GM21528 (cell line): ENCODE results near the gene SOCS6.
"Not testable (repeated sequence)": the region's sequence is repeated elsewhere in the genome, so short reads cannot be mapped to it uniquely, and the experiment has no call there.

Source experiments
- ATAC-seq: cut with Tn5 transposase; IDR thresholded peaks from one replicate; pipeline ENCODE4 v1.9.1; 2021; ENCODE audit warnings: mild to moderate bottlenecking, moderate library complexity; ENCODE audit not compliant: unreplicated experiment, low FRiP score

The SOCS6 gene

GRCh38 chr18:70354771-70355170 lies 65.9 kb downstream of the SOCS6 start:
- ATAC-seq, result no peak

DNA sequence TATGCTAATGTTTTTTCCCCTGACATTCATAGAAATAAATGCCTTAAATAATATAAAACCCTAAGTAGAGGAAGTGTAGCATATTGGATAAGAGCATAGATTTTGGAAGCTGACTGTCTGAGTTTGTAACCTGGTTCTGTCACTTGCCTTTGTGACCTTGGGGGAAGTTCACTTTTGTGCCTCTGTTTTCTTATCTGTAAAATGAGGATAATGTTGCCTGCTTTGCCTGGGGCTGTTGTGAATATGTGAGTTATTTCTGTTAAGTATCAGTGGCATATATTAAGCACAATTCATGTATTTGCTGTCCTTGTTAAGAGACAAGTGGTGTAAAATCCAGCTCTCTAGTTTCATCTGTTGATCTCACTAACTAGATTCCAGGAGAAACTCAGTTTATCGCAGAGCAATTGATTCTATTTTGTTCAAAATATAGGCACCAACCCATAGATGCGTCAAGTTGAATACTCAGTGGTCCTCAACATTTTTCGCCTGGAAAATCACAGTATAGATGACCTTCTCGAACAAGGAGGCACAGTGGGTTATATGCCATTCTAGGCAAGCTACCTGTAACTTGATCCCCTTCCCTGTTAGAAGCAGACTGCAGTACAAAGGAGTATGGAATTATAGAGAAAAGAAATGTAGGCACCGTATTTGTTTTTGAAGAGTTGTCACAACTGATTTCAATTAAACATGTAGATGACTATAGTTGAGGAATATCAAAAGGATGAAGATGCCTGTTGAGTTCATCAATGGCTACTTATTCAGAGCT lies 67.0 kb downstream of the SOCS6 start:
- ATAC-seq, result no peak

DNA sequence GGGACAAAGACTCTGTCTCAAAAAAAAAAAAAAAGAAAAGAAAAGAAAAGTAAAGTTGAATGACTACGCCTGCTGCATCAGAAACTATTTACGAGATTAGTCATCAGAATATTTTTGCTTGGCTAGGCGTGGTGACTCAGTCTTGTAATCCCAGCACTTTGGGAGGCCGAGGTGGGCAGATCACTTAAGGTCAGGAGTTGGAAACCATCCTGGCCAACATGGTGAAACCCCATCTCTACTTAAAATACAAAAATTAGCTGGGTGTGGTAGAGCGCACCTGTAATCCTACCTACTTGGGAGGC lies 69.2 kb downstream of the SOCS6 start:
- peak; percentile 55 for ATAC-seq

GRCh38 chr18:70359071-70359470 lies 70.2 kb downstream of the SOCS6 start:
- ATAC-seq, result no peak

DNA sequence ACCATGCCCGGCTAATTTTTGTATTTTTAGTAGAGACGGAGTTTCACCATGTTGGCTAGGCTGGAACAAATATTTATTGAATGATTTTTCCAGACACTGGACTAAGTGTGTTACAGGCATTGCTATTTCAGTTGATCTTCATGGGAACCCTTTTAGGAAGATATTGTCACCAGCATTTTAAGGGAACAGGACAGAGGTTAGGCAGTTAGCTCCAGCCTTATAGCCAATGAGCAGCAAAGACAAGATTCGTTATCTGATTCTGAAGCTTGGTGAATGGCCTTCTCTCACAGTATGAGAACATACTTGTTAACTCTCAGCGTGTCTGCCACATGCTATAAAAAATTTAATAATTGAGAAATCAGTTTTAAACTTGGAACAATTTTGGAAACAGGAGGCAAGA lies 73.4 kb downstream of the SOCS6 start:
- no peak for ATAC-seq

- ATAC-seq, result no peak
Observed at GRCh38 chr18:70363861-70364260, 75.0 kb downstream of the SOCS6 start.

GRCh38 chr18:70365361-70365760 lies 76.5 kb downstream of the SOCS6 start:
- no peak for ATAC-seq

DNA sequence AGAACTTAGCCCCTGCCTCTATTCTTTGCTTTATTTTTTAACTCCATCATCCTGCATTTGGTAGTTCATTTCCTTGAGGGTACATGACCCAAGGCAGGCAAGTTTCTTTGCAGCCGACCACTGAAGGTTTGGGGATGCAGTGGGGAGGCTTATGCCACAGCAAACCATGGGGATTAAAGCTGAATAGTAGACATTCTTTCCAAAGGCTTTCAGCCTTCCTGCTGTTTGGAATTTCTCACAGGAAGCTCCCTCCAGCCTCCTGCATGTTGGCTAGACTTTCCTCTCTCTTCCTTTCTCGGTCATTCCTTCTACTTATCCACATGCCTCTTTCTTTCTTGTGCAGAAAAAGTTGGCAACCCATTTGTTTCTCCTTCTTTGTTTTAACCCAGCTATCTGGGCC lies 77.3 kb downstream of the SOCS6 start:
- ATAC-seq, result no peak

- ATAC-seq, result no peak
Observed at GRCh38 chr18:70366670-70367069, 77.8 kb downstream of the SOCS6 start.

- not testable (repeated sequence) for ATAC-seq
Observed at GRCh38 chr18:70367344-70367743, 78.5 kb downstream of the SOCS6 start.

DNA sequence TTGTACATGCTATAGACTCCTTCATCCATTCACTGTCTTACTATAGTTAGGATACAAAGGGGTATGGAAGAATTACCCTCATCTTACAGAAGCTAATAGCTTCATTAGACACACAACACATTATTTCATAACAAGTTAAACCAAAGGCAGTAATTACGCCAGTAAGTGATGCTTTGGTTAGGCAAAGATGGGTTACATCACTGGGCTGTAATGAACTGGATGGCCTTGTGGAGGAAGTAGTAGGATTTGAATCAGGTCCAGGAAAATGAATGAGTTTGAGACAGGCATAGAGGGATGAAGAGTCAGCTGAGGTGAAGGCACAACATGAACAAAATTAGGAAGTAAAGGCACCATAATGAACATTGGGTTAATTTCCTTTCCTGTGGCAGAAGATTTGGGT lies 80.1 kb downstream of the SOCS6 start:
- no peak for ATAC-seq

- ATAC-seq, result no peak
Observed at GRCh38 chr18:70370762-70371733, 82.2 kb downstream of the SOCS6 start.

DNA sequence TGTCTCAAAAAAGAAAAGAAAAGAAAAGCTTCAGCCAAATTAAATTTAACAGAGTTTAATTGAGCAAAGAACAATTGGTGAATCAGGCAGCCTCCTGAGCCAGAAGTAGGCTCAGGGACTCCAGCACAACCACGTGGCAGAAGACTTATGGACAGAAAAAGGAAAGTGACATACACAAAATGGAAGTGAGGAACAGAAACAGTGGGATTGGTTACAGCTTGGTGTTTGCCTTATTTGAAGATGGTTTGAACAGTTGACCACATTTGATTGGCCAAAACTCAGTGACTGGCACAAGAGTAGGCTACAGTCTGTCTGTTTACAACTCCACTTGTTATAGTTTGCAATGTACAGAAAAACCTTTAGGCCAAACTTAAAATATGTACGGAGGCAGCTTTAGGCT lies 83.1 kb downstream of the SOCS6 start:
- no peak for ATAC-seq

DNA sequence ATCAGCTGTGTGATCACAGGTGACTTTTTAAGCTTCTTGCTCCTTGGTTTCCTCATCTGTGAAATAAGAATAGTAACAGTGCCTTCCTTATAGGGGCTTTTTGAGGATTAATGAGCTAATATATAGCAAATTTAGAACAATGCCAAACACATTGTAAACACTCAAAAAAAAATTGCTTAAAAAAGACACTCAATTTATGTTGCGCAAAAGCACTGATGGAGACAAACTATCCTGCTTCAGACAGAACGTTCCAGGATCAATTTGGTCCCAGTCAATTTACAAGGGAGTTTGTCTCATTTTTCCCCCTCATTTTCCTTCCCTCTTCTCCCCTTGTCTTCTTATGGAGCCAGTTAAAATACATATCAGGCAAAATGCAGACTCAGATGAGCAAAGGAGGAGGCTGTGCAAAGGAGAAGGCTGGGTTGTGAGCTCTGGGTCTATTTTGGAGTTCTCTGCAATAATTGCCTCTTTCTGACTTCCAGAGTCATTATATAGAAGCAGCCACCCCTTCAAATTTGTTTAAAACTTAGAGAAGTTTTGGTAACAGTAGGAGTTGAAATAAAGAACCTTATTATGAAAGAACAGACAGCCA lies 83.7 kb downstream of the SOCS6 start:
- ATAC-seq, result no peak

DNA sequence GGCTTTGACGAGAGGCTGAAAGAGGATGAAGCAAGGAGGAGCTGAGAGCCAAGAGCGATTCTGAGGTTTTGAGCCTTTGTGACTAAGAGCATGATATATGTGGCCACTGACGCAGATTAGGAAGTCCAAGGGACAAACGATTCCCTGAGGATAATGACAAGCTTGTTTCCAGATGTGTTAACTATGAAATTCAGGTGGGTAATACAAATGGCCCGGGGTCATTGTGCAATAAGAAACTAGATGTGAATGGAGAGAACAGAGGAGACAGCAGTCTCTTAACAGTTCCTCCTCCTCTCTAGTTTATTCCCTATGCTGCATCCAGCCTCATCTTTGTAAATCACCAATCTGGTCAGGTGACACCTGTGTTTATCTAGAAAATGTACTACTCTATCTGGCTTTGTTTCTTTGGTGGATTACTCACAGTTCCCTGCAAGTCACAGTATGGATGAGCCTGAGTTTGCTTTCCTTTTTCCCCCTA lies 84.2 kb downstream of the SOCS6 start:
- ATAC-seq, result no peak

GRCh38 chr18:70374154-70374553 lies 85.3 kb downstream of the SOCS6 start:
- ATAC-seq, result no peak

- no peak for ATAC-seq
Observed at GRCh38 chr18:70376137-70376913, 87.5 kb downstream of the SOCS6 start.

- no peak for ATAC-seq
Observed at GRCh38 chr18:70376914-70377258, 88.0 kb downstream of the SOCS6 start.

DNA sequence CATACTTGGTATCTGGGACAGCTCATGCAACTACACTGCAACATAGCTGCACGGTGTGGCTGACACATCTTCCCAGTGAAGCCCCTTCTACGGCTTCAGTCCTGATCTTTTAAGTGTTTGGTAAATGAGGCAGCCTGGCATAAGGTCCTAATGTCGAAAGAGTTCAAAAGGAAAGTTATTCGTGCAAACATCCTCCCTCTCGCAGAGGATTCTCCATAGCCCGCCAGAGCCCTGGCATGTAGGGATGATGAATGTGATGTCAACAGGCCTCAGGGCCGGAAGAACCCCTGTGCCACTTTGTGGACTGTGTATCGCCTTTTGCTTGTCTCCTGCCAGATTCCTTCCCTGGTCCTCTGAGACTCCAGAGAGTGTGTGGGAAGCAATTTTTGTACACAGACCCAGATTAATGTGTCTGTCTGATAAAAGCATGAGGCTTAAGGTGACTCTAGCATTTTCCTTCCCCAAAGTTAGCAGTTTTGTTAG lies 88.5 kb downstream of the SOCS6 start:
- no peak for ATAC-seq
